ENCODE data around the gene NCOR2.

NCOR2 gene

GRCh38 chr12:124534776-124535740, 32.4 kb downstream of the NCOR2 start:
- peaks cover 4% of the 10 kb centered on the region for H3K36me3 ChIP-seq
- no peak for TF ChIP-seq CTCF (IDR thresholded peaks at IDR 0.05)
- no peaks in the 10 kb centered on the region for H3K9me3 ChIP-seq
- no peak overlapping the region for H3K4me3 ChIP-seq (ENCODE audit: low read depth in 1 of 2, low read length in 1 of 2)
- no peaks in the 10 kb centered on the region for H3K27me3 ChIP-seq
- H3K4me1 ChIP-seq (ENCODE audit: control insufficient read depth in 1 of 2, insufficient read depth in 1 of 2, low read depth in 1 of 2, low read length in 1 of 2): peaks cover 9% of the 10 kb centered on the region in 2 experiments
- H3K27ac ChIP-seq: no peak overlapping the region

DNA sequence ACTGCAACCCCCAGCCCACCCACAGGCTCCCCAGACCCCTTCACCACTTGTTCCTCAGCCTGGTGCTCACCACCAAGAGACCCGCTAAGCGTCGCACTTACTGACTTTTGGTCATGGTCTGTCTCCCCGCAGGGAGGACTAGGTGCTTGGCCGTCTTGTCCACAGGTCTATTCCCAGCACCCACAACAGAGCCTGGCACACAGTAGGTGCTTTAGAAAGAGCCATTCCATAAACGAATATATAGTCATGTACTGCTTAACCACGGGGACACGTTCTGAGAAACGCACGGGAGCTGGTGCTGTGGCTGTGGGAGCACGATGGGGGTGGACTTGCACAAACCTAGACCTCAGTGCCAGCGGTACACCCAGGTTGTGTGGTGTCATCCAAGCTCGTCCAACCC, 34.0 kb downstream of the NCOR2 start:
- no peak for TF ChIP-seq CTCF (IDR thresholded peaks at IDR 0.05)
- peaks cover 4% of the 10 kb centered on the region for H3K36me3 ChIP-seq
- H3K4me1 ChIP-seq (ENCODE audit: control insufficient read depth in 1 of 2, insufficient read depth in 1 of 2, low read depth in 1 of 2, low read length in 1 of 2): peaks cover 3 to 4% of the 10 kb centered on the region in 2 experiments
- H3K4me3 ChIP-seq (ENCODE audit: low read depth in 1 of 2, low read length in 1 of 2): no peak overlapping the region
- H3K27ac ChIP-seq: no peak overlapping the region
- H3K27me3 ChIP-seq: no peaks in the 10 kb centered on the region
- no peaks in the 10 kb centered on the region for H3K9me3 ChIP-seq

DNA sequence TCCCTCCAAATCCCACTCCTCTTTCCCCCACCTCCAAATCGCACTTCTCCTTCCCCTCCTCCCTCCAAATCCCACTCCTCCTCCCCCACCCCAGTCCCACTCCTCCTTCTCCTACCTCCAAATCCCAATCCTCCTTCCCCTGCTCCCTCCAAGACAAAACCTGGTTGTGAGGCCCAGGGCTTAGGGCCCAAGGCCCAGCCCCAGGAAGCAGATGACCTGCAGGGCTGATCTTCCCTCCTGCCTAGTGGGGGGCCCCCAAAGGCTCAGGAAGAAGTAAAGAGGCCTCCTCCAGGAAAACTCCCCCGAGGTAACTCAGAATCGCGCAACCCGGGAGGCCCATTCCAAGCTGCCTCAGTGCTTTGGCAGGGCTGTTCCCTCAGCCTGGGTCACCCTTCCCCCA, 34.4 kb downstream of the NCOR2 start:
- H3K27ac ChIP-seq: no peak overlapping the region

GRCh38 chr12:124532331-124532750, 35.1 kb downstream of the NCOR2 start:
- Histone ChIP-seq H3K4me1 (ENCODE audit: control insufficient read depth in 1 of 2, insufficient read depth in 1 of 2, low read depth in 1 of 2, low read length in 1 of 2) (no peaks in the 10 kb centered on the region), H3K27ac (no peak overlapping the region), H3K9me3 (no peaks in the 10 kb centered on the region), H3K27me3 (no peaks in the 10 kb centered on the region), H3K4me3 (ENCODE audit: low read depth in 1 of 2, low read length in 1 of 2) (no peak overlapping the region), H3K36me3 (peaks cover 4% of the 10 kb centered on the region)
- TF ChIP-seq CTCF (IDR thresholded peaks at IDR 0.05): no peak

More for the DNA sequence above, 34.4 kb downstream of the NCOR2 start:
- Histone ChIP-seq H3K4me1 (ENCODE audit: control insufficient read depth in 1 of 2, insufficient read depth in 1 of 2, low read depth in 1 of 2, low read length in 1 of 2) (no peaks in the 10 kb centered on the region), H3K4me3 (ENCODE audit: low read depth in 1 of 2, low read length in 1 of 2) (no peak overlapping the region), H3K27me3 (no peaks in the 10 kb centered on the region), H3K36me3 (peaks cover 4% of the 10 kb centered on the region), H3K9me3 (no peaks in the 10 kb centered on the region)
- no peak for TF ChIP-seq CTCF (IDR thresholded peaks at IDR 0.05)

GRCh38 chr12:124531906-124532305, 35.5 kb downstream of the NCOR2 start:
- no peaks in the 10 kb centered on the region for H3K9me3 ChIP-seq
- H3K27ac ChIP-seq: no peak overlapping the region
- H3K27me3 ChIP-seq: no peaks in the 10 kb centered on the region
- peaks cover 4% of the 10 kb centered on the region for H3K36me3 ChIP-seq
- TF ChIP-seq CTCF (IDR thresholded peaks at IDR 0.05): no peak
- no peak overlapping the region for H3K4me3 ChIP-seq (ENCODE audit: low read depth in 1 of 2, low read length in 1 of 2)
- no peaks in the 10 kb centered on the region for H3K4me1 ChIP-seq (ENCODE audit: control insufficient read depth in 1 of 2, insufficient read depth in 1 of 2, low read depth in 1 of 2, low read length in 1 of 2)

Data from neutrophil (primary cell).